Mesenchymal stem cell (in vitro differentiated cells and primary cell): ENCODE data around the gene CCDC178.
A peak's percentile ranks its signal among the peaks of the same experiment; 100 is the strongest.

ENCODE experiments used
- DNase-seq: peaks from one replicate; pipeline ENCODE4 v3.0.0-alpha.2; 2013
- H2AFZ ChIP-seq: one replicate; pipeline ENCODE4 v1.6.1; 2013; ENCODE audit warnings: low read depth, mild to moderate bottlenecking, control low read depth, inconsistent platforms, low read length, moderate library complexity
- H2AK5ac ChIP-seq: 2 replicates; pipeline ENCODE4 v1.6.1; 2013; ENCODE audit warnings: low read length, moderate library complexity, mild to moderate bottlenecking, inconsistent platforms; ENCODE audit not compliant: severe bottlenecking
- H2BK120ac ChIP-seq: one replicate; pipeline ENCODE4 v1.6.1; 2013; ENCODE audit warnings: low read depth, mild to moderate bottlenecking, inconsistent platforms, low read length, moderate library complexity
- H2BK12ac ChIP-seq, 2 experiments: one replicate each; pipeline ENCODE4 v1.6.1; 2013; ENCODE audit warnings: inconsistent platforms in 2 of 2, low read length in 2 of 2, mild to moderate bottlenecking in 2 of 2, moderate library complexity in 2 of 2, control low read depth in 1 of 2
- H2BK15ac ChIP-seq: one replicate; pipeline ENCODE4 v1.6.1; 2013; ENCODE audit warnings: mild to moderate bottlenecking, low read depth, inconsistent platforms; ENCODE audit not compliant: poor library complexity, severe bottlenecking
- H2BK5ac ChIP-seq: 2 replicates; pipeline ENCODE4 v1.6.1; 2013; ENCODE audit warnings: low read depth, mild to moderate bottlenecking, low read length, control low read depth, inconsistent platforms; ENCODE audit not compliant: poor library complexity, severe bottlenecking
- H3K14ac ChIP-seq, 2 experiments: one replicate each; pipeline ENCODE4 v1.6.1; 2013; ENCODE audit warnings: inconsistent platforms in 2 of 2, low read length in 2 of 2, control low read depth in 1 of 2, mild to moderate bottlenecking in 1 of 2, moderate library complexity in 1 of 2
- H3K18ac ChIP-seq, 2 experiments: one replicate each; pipeline ENCODE4 v1.6.1; 2013; ENCODE audit warnings: inconsistent platforms in 2 of 2, low read length in 2 of 2, control low read depth in 1 of 2, low read depth in 1 of 2, mild to moderate bottlenecking in 1 of 2
- H3K23ac ChIP-seq, 2 experiments: one replicate each; pipeline ENCODE4 v1.6.1; 2013; ENCODE audit warnings: inconsistent platforms in 2 of 2, low read length in 2 of 2, mild to moderate bottlenecking in 2 of 2, moderate library complexity in 2 of 2, control low read depth in 1 of 2
- H3K27ac ChIP-seq: 2 replicates; pipeline ENCODE4 v1.5.1; 2013; ENCODE audit warnings: mild to moderate bottlenecking, moderate library complexity, low read length, control low read depth, inconsistent platforms; ENCODE audit not compliant: poor library complexity, severe bottlenecking
- H3K27me3 ChIP-seq, 2 experiments: 2 replicates each; pipeline versions ENCODE4 v1.6.1 to v1.7.0; 2013; ENCODE audit warnings: low read length in 2 of 2, mild to moderate bottlenecking in 2 of 2, moderate library complexity in 2 of 2, control low read depth in 1 of 2, inconsistent platforms in 1 of 2; ENCODE audit not compliant: control insufficient read depth in 1 of 2, insufficient read depth in 1 of 2
- H3K36me3 ChIP-seq, 2 experiments: 2 replicates each; pipeline versions ENCODE4 v1.6.1 to v1.7.0; 2013; ENCODE audit warnings: low read length in 2 of 2, control low read depth in 1 of 2, inconsistent platforms in 1 of 2, low read depth in 1 of 2, mild to moderate bottlenecking in 1 of 2; ENCODE audit not compliant: insufficient read depth in 2 of 2, control insufficient read depth in 1 of 2
- H3K4ac ChIP-seq, 2 experiments: one replicate each; pipeline ENCODE4 v1.6.1; 2013; ENCODE audit warnings: inconsistent platforms in 2 of 2, low read length in 2 of 2, mild to moderate bottlenecking in 2 of 2, moderate library complexity in 2 of 2, control low read depth in 1 of 2, low read depth in 1 of 2
- H3K4me1 ChIP-seq: 2 replicates; pipeline ENCODE4 v1.6.1; 2013; ENCODE audit warnings: low read depth, low read length, control low read depth; ENCODE audit not compliant: control insufficient read depth, insufficient read depth
- H3K4me2 ChIP-seq: 2 replicates; pipeline ENCODE4 v1.6.1; 2013; ENCODE audit warnings: low read length, mild to moderate bottlenecking, inconsistent platforms; ENCODE audit not compliant: poor library complexity, severe bottlenecking
- H3K4me3 ChIP-seq, 2 experiments: 2 replicates each; pipeline versions ENCODE4 v1.5.1 to v1.7.0; 2013; ENCODE audit warnings: low read length in 2 of 2, mild to moderate bottlenecking in 2 of 2, control low read depth in 1 of 2, low read depth in 1 of 2; ENCODE audit not compliant: insufficient read depth in 1 of 2
- H3K79me1 ChIP-seq: replicated peaks from 2 replicates; pipeline ENCODE4 v1.6.1; 2013; ENCODE audit warnings: mild to moderate bottlenecking, control low read depth, low read length, inconsistent platforms; ENCODE audit not compliant: poor library complexity, severe bottlenecking
- H3K9ac ChIP-seq: 2 replicates; pipeline ENCODE4 v1.7.0; 2013; ENCODE audit warnings: mild to moderate bottlenecking, low read length, moderate library complexity
- H3K9me3 ChIP-seq: 2 replicates; pipeline ENCODE4 v1.7.0; 2013; ENCODE audit warnings: mild to moderate bottlenecking, low read length; ENCODE audit not compliant: control insufficient read depth
- H4K8ac ChIP-seq: one replicate; pipeline ENCODE4 v1.6.1; 2013; ENCODE audit warnings: inconsistent platforms, mild to moderate bottlenecking, low read length, moderate library complexity
- H4K91ac ChIP-seq: one replicate; pipeline ENCODE4 v1.6.1; 2013; ENCODE audit warnings: mild to moderate bottlenecking, low read length, inconsistent platforms
- WGBS: methylation state at CpG from one replicate; pipeline ENCODE4 v1.1.7; 2013; ENCODE audit warnings: mixed read lengths; 5-methylcytosine and 5-hydroxymethylcytosine counted together

Gene CCDC178

DNA sequence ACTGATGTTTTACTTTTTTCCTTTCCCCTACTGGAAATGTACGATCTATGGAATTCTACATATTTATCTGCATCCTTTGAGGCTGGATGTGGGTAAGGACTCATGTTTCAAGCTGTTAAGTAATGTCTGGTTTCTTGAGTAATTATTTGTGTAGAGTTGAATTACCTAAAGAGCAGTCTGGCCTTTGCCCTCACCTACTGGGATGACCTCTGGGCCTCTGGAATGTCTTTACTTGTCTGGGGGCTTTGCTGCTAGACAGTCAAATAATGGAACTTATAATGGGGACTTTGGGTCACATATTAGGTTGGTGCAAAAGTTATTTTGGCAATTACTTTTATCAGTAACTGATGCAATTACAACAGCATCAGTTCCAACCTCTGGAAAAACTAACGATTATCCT, 244.7 kb downstream of the CCDC178 start:
- Histone ChIP-seq H3K23ac (no peak overlapping the region), H2BK120ac (no peak overlapping the region), H2BK12ac (no peak overlapping the region), H3K4me3 (no peak overlapping the region), H4K8ac (no peak overlapping the region), H3K36me3 (no peaks in the 10 kb centered on the region), H2BK5ac (no peak overlapping the region), H3K4me2 (no peak overlapping the region), H2BK15ac (no peak overlapping the region), H3K4me1 (no peaks in the 10 kb centered on the region), H3K9me3 (no peaks in the 10 kb centered on the region), H3K4ac (no peak overlapping the region), H3K14ac (no peak overlapping the region), H3K27me3 (peaks cover 0 to 3% of the 10 kb centered on the region in 2 experiments), H2AFZ (no peak overlapping the region), H2AK5ac (no peak overlapping the region), H3K27ac (no peak overlapping the region), H3K79me1 (no peaks in the 10 kb centered on the region), H3K9ac (no peak overlapping the region), H3K18ac (no peak overlapping the region), H4K91ac (no peak overlapping the region)
- 100% methylated on average over 1 of the region's 2 CpGs for WGBS
- DNase-seq = no peak

DNA sequence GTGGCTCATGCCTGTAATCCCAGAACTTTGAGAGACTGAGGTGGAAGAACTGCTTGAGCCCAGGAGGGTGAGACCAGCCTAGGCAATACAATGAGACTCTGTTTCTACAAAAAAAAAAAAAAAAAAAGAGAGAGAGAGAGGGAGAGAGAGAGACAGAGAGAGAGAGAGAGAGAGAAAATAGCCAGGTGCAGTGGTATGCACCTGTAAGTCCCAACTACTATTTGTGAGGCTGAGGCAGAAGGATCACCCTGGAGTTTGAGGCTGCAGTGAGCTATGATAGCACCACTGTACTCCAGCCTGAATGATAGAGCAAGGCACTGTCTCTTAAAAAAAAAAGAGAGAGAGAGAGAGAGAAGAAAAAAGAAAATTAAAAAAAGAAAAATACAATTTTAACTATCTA, 245.7 kb downstream of the CCDC178 start:
- no peaks in the 10 kb centered on the region for H3K4me1 ChIP-seq
- no peak overlapping the region for H3K23ac ChIP-seq
- no peak overlapping the region for H3K4me2 ChIP-seq
- H3K79me1 ChIP-seq = no peaks in the 10 kb centered on the region
- no peak overlapping the region for H3K14ac ChIP-seq
- H3K9ac ChIP-seq = no peak overlapping the region
- no peak overlapping the region for H4K91ac ChIP-seq
- no peaks in the 10 kb centered on the region for H3K36me3 ChIP-seq
- no peak overlapping the region for H2AK5ac ChIP-seq
- no peak for DNase-seq
- H2BK15ac ChIP-seq = no peak overlapping the region
- no peak overlapping the region for H2BK12ac ChIP-seq
- no peaks in the 10 kb centered on the region for H3K27me3 ChIP-seq
- no peak overlapping the region for H2BK120ac ChIP-seq
- H3K27ac ChIP-seq = no peak overlapping the region
- no peak overlapping the region for H2BK5ac ChIP-seq
- no peak overlapping the region for H4K8ac ChIP-seq
- H3K4ac ChIP-seq = no peak overlapping the region
- H3K18ac ChIP-seq = no peak overlapping the region
- H3K4me3 ChIP-seq = no peak overlapping the region
- H2AFZ ChIP-seq = no peak overlapping the region
- no peaks in the 10 kb centered on the region for H3K9me3 ChIP-seq

DNA sequence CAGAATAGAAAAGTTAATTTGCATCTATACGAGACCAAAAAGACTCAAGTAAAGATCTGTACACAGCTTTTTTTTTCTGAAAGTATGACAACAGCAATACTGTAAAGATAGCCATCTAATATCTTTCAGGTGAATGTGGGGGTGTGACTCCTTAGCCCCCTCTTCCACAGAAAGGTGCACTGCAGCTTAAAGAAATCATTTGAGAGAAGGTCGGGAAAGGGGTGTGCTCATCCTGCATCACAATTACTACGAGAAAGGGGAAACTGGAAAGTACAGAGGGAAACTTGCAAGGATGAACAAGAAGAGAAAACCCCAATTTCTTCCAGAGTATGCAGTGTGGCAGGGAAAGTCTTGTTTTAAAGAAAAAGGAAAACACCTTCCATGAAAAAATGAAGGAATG, 255.6 kb downstream of the CCDC178 start:
- no peak overlapping the region for H3K14ac ChIP-seq
- H3K27ac ChIP-seq = no peak overlapping the region
- WGBS = 44% methylated on average over 2 of the region's 3 CpGs
- H4K8ac ChIP-seq = no peak overlapping the region
- DNase-seq = peak; percentile 9
- H3K4ac ChIP-seq = no peak overlapping the region
- H3K79me1 ChIP-seq = no peaks in the 10 kb centered on the region
- no peak overlapping the region for H2BK120ac ChIP-seq
- peak overlapping the region; percentile 0 to 21 for H3K18ac ChIP-seq
- no peak overlapping the region for H3K4me3 ChIP-seq
- H3K9ac ChIP-seq = no peak overlapping the region
- H3K36me3 ChIP-seq = no peaks in the 10 kb centered on the region
- no peak overlapping the region for H2BK15ac ChIP-seq
- H3K4me1 ChIP-seq = no peaks in the 10 kb centered on the region
- H3K9me3 ChIP-seq = no peaks in the 10 kb centered on the region
- H2BK12ac ChIP-seq = peak overlapping the region in 1 of 2 experiments; percentile 71
- no peak overlapping the region for H4K91ac ChIP-seq
- no peak overlapping the region for H3K23ac ChIP-seq
- no peak overlapping the region for H3K4me2 ChIP-seq
- no peak overlapping the region for H2AFZ ChIP-seq
- no peaks in the 10 kb centered on the region for H3K27me3 ChIP-seq
- H2BK5ac ChIP-seq = no peak overlapping the region
- H2AK5ac ChIP-seq = no peak overlapping the region

DNA sequence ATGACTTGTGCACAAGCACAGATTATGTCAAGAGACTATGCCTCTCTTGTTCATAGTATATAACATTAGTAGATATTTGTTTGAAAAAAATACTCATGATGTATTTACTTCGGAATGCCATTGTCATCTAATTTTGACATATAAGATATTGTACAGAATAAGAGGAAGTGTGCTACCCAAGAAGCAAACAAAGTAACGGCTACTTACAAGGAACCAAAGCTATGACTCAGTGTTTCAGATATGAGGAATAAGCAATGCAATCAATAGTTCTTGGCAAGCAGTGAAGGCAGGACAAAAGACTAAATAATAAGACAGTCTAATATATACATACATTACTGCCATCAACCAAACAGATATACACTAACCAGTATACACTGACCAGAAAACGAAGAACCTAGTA, 256.3 kb downstream of the CCDC178 start:
- no peak overlapping the region for H4K91ac ChIP-seq
- H3K79me1 ChIP-seq = no peaks in the 10 kb centered on the region
- no peaks in the 10 kb centered on the region for H3K9me3 ChIP-seq
- no peak overlapping the region for H3K4me2 ChIP-seq
- H3K4ac ChIP-seq = no peak overlapping the region
- H3K27ac ChIP-seq = no peak overlapping the region
- H3K4me1 ChIP-seq = no peaks in the 10 kb centered on the region
- H2AFZ ChIP-seq = no peak overlapping the region
- H3K18ac ChIP-seq = no peak overlapping the region
- H3K14ac ChIP-seq = no peak overlapping the region
- H2AK5ac ChIP-seq = no peak overlapping the region
- no peak overlapping the region for H3K9ac ChIP-seq
- H4K8ac ChIP-seq = no peak overlapping the region
- H3K4me3 ChIP-seq = no peak overlapping the region
- H2BK12ac ChIP-seq = no peak overlapping the region
- no peak overlapping the region for H2BK15ac ChIP-seq
- H3K27me3 ChIP-seq = no peaks in the 10 kb centered on the region
- H3K36me3 ChIP-seq = no peaks in the 10 kb centered on the region
- WGBS = 0% methylated on average over 1 of the region's 3 CpGs
- H2BK5ac ChIP-seq = no peak overlapping the region
- H2BK120ac ChIP-seq = no peak overlapping the region
- no peak overlapping the region for H3K23ac ChIP-seq
- DNase-seq = peak; percentile 75
